Adrenal gland (tissue), 12 donors: ENCODE measurements around the gene CTU1. TPM values are rescaled to one million over a fixed set of nuclear protein-coding genes. Genes with fewer than 3 reads are reported as not detected.

Experiments used
- DNase-seq, 7 donors: peaks; one replicate each; pipeline ENCODE4 v3.0.0-alpha.2; 2019 to 2020
- H3K27ac ChIP-seq, 5 donors: fragments of 200-600 bp; sonication (generic) in 4 of 5; 1 replicate in 3 of 5; 2 replicates in 2 of 5; pipeline versions ENCODE4 v1.5.1 to v1.8.0; 2016 to 2020; ENCODE audit warnings: mild to moderate bottlenecking in 1 of 5
- H3K27me3 ChIP-seq: fragments of 200-600 bp; 2 replicates; pipeline ENCODE4 v1.8.0; 2021
- H3K36me3 ChIP-seq, 2 donors: fragments of 200-600 bp; replicated peaks in 1 of 2; 1 replicate in 1 of 2; 2 replicates in 1 of 2; pipeline versions ENCODE4 v1.5.1 to v1.8.0; 2018 to 2022
- H3K4me1 ChIP-seq, 2 donors: fragments of 200-600 bp; replicated peaks in 1 of 2; 1 replicate in 1 of 2; 2 replicates in 1 of 2; pipeline versions ENCODE4 v1.5.1 to v1.8.0; 2018 to 2021
- H3K4me3 ChIP-seq, 4 donors: fragments of 200-600 bp; sonication (generic) in 3 of 4; one replicate each; pipeline ENCODE4 v1.5.1; 2016 to 2018
- H3K9me3 ChIP-seq, 3 donors: fragments of 200-600 bp; sonication (generic) in 1 of 3; replicated peaks in 1 of 3; 1 replicate in 2 of 3; 2 replicates in 1 of 3; pipeline versions ENCODE4 v1.5.1 to v1.8.0; 2016 to 2021
- POLR2A ChIP-seq, 2 donors: fragments of 450-650 bp; IDR thresholded peaks; one replicate each; pipeline ENCODE4 v1.6.1; 2017; ENCODE audit warnings: antibody characterized with exemption in 2 of 2, mild to moderate bottlenecking in 2 of 2, moderate library complexity in 1 of 2
- WGBS, 4 donors: extraction: QIAGEN DNeasy Blood & Tissue Kit in 2 of 4; methylation state at CpG; one replicate each; pipeline versions ENCODE4 v1.1.5 to v1.1.7; 2013 to 2017; 5-methylcytosine and 5-hydroxymethylcytosine counted together
- intact Hi-C, 2 donors: fragments of 100-400 bp; cut with DNase I; formaldehyde crosslinking; loops; one replicate each; pipeline versions ENCODE4 v1.14.1 to v1.15.0; 2022 to 2023
- polyA plus RNA-seq, 3 donors: library from polyadenylated mRNA; stranded (reverse); fragments of 200-250 nt in 2 of 3; fragments of 350-450 nt in 1 of 3; fragmentation: Illumina TruSeq in 1 of 3; extraction: RNeasy Lipid Tissue Mini Kit (QIAGEN cat#74804) in 1 of 3; gene quantifications; one replicate each; pipeline ENCODE4 v1.2.3, GENCODE V29; 2013 to 2014
- total RNA-seq, 9 donors: library from RNA; depleted of rRNA in 4 of 9; stranded (reverse); fragments of >200 nt in 4 of 9; fragments of 120-200 nt in 1 of 9; fragmentation: NEBNext Ultra II Directional in 1 of 9; extraction: Animal tissue kit (Norgen Biotek cat#: 25700) in 1 of 9; gene quantifications; one replicate each; pipeline versions ENCODE4 v1.1.0 to v1.2.4, GENCODE V29; 2013 to 2023
- TF ChIP-seq, protein P1 (sequence below), 6 experiments: fragments of 450-650 bp in 4 of 6; fragments of 200-600 bp in 2 of 6; sonication (generic) in 1 of 6; IDR thresholded peaks; 1 replicate in 5 of 6; 2 replicates in 1 of 6; pipeline versions ENCODE4 v1.5.1 to v1.8.0; 2016 to 2021; ENCODE audit warnings: antibody characterized with exemption in 6 of 6, mild to moderate bottlenecking in 2 of 6, moderate library complexity in 1 of 6
- donor health status: healthy with polysubstance abuse.
- donor health status: Bipolar disorder and iron deficiency.
- donor health status: DM: yes; HTN: yes; CAD: no.
- donor health status: DM: no; HTN: no; CAD: no.
- donor health status: DM: no; HTN: no; CAD: no.
- donor health status: DM: yes; HTN: yes; CAD: no.

The CTU1 gene
- total and polyA plus RNA-seq, 12 donors: 1.1 to 23.9 (median 8.1) TPM

DNA sequence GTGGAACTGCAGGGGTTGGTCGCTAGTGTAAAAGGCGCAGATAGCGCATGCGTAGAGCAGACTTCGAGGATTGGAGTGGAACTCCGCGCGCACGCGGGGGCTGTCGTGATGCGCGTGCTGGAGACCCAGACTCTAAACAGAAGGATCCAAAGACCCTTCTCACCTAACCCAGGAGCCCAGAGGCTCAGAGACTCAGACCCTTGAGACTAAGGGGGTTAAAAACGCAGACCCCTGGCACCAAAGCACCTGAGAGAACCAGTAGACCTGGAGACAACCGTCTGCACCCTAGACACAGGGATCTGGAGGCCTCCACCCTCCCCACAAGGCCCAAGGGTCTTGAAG, 567 bp upstream of the CTU1 start:
- Histone ChIP-seq H3K36me3 (peaks cover 0 to 3% of the 10 kb centered on the region in 2 donors), H3K4me3 (peak overlapping the region in 2 of 4 donors; percentile 64 to 69), H3K27ac (peak overlapping the region in 2 of 5 donors; percentile 45 to 71), H3K27me3 (no peaks in the 10 kb centered on the region), H3K9me3 (no peaks in the 10 kb centered on the region), H3K4me1 (peaks cover 9 to 13% of the 10 kb centered on the region in 2 donors)
- DNase-seq: no peak
- intact Hi-C loops: no loop called here
- TF ChIP-seq, protein P1, sequence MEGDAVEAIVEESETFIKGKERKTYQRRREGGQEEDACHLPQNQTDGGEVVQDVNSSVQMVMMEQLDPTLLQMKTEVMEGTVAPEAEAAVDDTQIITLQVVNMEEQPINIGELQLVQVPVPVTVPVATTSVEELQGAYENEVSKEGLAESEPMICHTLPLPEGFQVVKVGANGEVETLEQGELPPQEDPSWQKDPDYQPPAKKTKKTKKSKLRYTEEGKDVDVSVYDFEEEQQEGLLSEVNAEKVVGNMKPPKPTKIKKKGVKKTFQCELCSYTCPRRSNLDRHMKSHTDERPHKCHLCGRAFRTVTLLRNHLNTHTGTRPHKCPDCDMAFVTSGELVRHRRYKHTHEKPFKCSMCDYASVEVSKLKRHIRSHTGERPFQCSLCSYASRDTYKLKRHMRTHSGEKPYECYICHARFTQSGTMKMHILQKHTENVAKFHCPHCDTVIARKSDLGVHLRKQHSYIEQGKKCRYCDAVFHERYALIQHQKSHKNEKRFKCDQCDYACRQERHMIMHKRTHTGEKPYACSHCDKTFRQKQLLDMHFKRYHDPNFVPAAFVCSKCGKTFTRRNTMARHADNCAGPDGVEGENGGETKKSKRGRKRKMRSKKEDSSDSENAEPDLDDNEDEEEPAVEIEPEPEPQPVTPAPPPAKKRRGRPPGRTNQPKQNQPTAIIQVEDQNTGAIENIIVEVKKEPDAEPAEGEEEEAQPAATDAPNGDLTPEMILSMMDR (IDR thresholded peaks at IDR 0.05): peak in 1 of 6 experiments; percentile 1
- TF ChIP-seq POLR2A (IDR thresholded peaks at IDR 0.05): no peak
- WGBS, 4 donors: 3 to 8% (median 5%) methylated on average over 14 to 15 of the region's 15 CpGs

DNA sequence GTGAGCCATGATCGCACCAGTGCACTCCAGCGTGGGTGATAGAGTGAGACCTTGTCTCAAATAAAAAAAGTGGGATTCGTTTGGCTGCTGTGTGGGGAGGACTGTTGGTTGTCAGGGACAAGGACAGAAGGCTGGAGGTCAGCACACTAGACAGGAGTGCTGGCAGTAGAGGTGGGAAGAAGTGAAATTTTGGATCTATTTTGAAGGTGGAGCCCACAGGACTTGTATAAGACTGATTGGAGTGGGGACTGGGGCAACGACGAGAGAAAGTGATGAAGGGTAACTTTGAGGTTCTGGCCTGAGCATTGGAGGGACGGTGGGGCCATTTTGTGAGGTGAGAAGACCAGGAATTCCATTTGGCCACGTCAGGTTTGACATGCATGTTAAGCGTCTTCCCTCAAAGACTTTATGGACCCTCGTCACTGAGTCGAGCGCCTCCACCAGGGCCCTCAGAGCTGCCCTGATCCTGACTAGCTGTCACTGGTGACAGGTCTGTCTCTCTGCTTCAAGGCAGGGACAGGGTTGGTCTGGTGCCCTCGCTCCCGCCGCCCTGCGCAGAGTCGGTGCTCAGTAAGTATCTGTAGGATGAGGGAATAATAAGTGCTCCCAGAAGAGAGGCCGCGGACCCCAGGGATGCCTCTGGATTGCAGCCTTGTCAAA, 673 bp downstream of the CTU1 start:
- Histone ChIP-seq H3K4me1 (peaks cover 9 to 13% of the 10 kb centered on the region in 2 donors), H3K27ac (peak overlapping the region; percentile 10 to 72 (median 49)), H3K4me3 (peak overlapping the region; percentile 64 to 84 (median 69)), H3K27me3 (no peaks in the 10 kb centered on the region), H3K9me3 (no peaks in the 10 kb centered on the region), H3K36me3 (peaks cover 0 to 13% of the 10 kb centered on the region in 2 donors)
- WGBS, 4 donors: 9 to 22% (median 10%) methylated on average over 13 to 18 of the region's 18 CpGs
- intact Hi-C loops: no loop called here
- TF ChIP-seq, protein P1 (IDR thresholded peaks at IDR 0.05): no peak
- no peak for TF ChIP-seq POLR2A (IDR thresholded peaks at IDR 0.05)
- peak in 1 of 7 donors; percentile 39 for DNase-seq

DNA sequence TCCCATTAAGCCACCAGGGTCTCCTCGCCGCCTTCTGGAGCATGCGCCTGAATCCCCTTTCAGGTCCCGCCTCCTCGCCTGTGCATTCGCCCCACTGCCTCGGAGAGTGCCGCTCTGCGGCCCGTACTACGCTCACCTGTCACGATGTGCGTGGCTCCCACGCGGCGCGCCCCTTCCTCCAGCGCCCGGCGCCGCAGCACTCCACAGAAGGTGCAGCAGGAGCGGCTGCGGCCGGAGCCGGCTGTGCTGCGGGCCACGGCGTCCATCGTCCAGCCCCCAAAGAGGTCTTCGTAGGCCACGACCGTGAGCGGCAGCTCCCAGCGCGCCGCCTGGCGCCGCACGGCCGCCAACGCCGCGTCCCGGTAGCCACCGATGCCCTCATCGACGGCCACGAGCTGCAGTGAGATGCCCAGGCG, 4.3 kb downstream of the CTU1 start:
- intact Hi-C loops: no loop called here
- no peak for DNase-seq

DNA sequence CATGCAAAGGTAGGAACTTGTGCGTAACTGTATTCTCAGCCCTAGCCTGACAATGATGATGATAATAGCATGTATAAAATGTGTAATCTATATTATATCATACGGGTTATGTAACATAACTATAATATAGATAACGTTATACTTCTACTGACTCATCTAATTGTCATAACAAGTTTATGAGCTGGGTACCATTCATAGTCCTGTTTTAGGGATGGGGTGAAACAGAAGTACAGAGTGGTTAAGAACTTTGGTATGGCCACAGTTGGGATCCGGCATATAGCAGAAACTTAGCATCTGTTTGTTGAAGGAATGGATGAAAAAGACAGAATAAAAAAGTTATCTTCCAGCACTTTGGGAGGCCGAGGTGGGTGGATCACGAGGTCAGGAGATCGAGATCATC, 5.2 kb downstream of the CTU1 start:
- peaks cover 0 to 19% of the 10 kb centered on the region in 2 donors for H3K36me3 ChIP-seq
- no peak overlapping the region for H3K27ac ChIP-seq
- H3K9me3 ChIP-seq: no peaks in the 10 kb centered on the region
- intact Hi-C loops: no loop called here
- TF ChIP-seq POLR2A (IDR thresholded peaks at IDR 0.05): no peak
- TF ChIP-seq, protein P1 (IDR thresholded peaks at IDR 0.05): no peak
- WGBS, 4 donors: 91 to 94% (median 92%) methylated on average over 7 of the region's 7 CpGs
- H3K27me3 ChIP-seq: no peaks in the 10 kb centered on the region
- no peak for DNase-seq
- H3K4me3 ChIP-seq: no peak overlapping the region
- H3K4me1 ChIP-seq: peaks cover 9 to 20% of the 10 kb centered on the region in 2 donors

More for the DNA sequence above, 4.3 kb downstream of the CTU1 start:
- Histone ChIP-seq H3K4me1 (peaks cover 9 to 23% of the 10 kb centered on the region in 2 donors), H3K27me3 (no peaks in the 10 kb centered on the region), H3K4me3 (no peak overlapping the region), H3K9me3 (no peaks in the 10 kb centered on the region), H3K36me3 (peaks cover 0 to 19% of the 10 kb centered on the region in 2 donors), H3K27ac (no peak overlapping the region)
- TF ChIP-seq, protein P1 (IDR thresholded peaks at IDR 0.05): no peak
- no peak for TF ChIP-seq POLR2A (IDR thresholded peaks at IDR 0.05)
- 80 to 100% (median 85%) methylated on average over 3 to 49 of the region's 49 CpGs for WGBS, 4 donors
